Epithelial cell of esophagus (primary cell): ENCODE data around the gene KLHL41.
A peak's percentile ranks its signal among the peaks of the same experiment; 100 is the strongest.
"Not testable (repeated sequence)": the region's sequence is repeated elsewhere in the genome, so short reads cannot be mapped to it uniquely, and the experiment has no call there.

Experiments used
- DNase-seq: peaks from one replicate; pipeline ENCODE4 v3.0.0; 2010; ENCODE audit warnings: low read depth
- H3K4me3 ChIP-seq: 2 replicates; pipeline ENCODE4 v1.5.1; 2011; ENCODE audit warnings: mild to moderate bottlenecking, low read length, control low read depth
- CTCF ChIP-seq: IDR thresholded peaks from 2 replicates; pipeline ENCODE4 v1.5.1; 2011; ENCODE audit warnings: low read depth, mild to moderate bottlenecking, low read length, control low read depth, inconsistent platforms; ENCODE audit not compliant: insufficient read depth; ENCODE audit errors: missing control alignments

Gene KLHL41

DNA sequence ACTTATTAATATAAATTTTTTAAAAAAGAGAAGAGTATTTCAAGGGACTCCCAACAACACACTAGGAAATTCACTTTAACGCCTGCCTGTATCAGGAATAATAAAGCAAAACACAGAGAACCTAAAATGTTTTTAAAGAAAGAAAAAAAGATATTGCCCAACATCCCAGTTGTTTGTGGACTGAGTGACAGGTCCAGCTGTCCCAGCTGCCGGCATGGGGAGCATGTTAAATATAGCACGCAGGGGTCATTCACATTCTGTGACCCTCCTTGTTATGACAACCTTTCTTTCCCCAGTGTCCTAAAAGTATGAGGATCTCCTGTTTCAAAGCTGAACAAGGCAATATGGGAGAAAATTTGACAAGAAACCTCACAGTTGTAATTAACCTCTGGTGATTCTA is 4.4 kb downstream of the KLHL41 start:
- no peak overlapping the region for H3K4me3 ChIP-seq
- TF ChIP-seq CTCF: no peak
- no peak for DNase-seq

GRCh38 chr2:169514758-169515157 is 5.3 kb downstream of the KLHL41 start:
- not testable (repeated sequence) for H3K4me3 ChIP-seq, DNase-seq

DNA sequence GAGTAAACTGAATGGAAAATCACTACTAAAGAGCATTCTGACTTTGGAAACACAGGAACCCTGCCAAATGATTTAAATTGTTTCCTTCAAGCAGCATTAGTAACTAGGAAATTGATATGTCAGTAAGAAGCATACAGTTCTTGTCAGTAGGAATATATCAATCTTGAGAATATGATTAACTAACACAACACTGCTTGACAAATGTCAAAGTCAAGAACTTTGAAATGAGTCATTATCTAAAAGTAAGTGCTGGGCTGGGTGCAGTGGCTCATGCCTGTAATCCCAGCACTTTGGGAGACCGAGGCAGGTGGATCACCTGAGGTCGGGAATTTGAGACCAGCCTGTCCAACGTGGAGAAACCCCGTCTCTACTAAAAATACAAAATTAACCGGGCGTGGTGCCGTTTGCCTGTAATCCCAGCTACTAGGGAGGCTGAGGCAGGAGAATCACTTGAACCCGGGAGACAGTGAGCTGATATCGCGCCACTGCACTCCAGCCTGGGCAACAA is 7.0 kb downstream of the KLHL41 start:
- not testable (repeated sequence) for H3K4me3 ChIP-seq

DNA sequence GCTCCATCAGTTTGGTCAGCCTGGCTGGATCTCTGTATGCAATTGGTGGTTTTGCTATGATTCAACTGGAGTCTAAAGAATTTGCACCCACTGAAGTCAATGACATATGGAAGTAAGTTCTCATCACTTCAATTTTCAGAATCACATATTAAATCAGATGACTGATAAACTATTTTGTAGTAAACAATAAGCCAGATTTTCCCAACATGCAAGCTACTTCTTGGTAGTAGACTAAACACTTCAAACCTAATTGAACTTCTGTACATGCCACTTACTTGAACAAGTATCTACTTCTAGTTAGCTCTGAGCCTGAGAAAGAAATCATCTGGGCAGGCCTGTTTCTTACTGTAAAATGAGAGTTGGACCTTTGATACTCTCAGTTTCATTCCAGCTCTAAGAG is 11.4 kb downstream of the KLHL41 start:
- H3K4me3 ChIP-seq: no peak overlapping the region
- DNase-seq: no peak
- TF ChIP-seq CTCF: no peak

More for the DNA sequence above, 7.0 kb downstream of the KLHL41 start:
- DNase-seq: peak; percentile 14

- no peak for TF ChIP-seq CTCF
- no peak overlapping the region for H3K4me3 ChIP-seq
- no peak for DNase-seq
These were observed 14.2 kb downstream of the KLHL41 start for GRCh38 chr2:169523681-169524080.

DNA sequence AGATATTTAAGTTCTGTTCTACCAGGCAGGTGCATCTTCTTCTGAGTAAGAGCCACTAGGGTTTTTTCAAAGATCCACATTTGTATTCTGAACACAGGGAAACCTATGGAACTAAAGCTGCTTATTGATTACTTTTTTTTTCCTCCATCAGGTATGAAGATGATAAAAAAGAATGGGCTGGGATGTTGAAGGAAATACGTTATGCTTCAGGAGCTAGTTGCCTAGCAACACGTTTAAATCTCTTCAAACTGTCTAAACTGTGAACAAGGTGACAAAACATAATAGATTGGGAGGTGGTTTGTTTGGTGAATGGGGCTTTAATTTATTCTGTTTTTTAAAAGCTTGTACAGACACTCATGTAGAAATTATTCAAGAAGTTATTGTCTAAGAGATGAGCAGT is 15.9 kb downstream of the KLHL41 start:
- DNase-seq: no peak
- no peak overlapping the region for H3K4me3 ChIP-seq
- no peak for TF ChIP-seq CTCF

- peak; percentile 54 for DNase-seq
- no peak for TF ChIP-seq CTCF
These were observed 16.9 kb downstream of the KLHL41 start for GRCh38 chr2:169526451-169526850.

DNA sequence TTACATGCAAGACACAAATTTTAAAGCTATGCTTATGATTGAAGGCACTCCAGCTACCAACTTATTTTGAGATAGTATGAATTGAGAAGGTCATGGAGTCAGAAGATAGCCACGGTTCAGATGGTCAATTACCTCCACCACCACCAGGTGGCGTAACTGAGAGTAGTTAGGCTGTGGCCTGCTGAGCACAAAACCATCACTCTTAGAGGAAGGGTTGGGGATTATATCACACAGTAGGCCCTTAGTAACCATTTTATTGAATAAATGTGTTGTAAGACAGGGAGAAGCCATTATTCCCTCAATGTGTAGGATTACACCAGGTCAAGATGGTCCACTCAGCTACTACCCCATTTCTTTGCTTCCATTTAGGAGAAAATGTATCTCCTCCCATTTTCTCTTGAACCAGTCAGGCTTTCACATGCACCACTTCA is 18.8 kb downstream of the KLHL41 start:
- peak; percentile 67 for DNase-seq
- H3K4me3 ChIP-seq: no peak overlapping the region
- peak; percentile 90 for TF ChIP-seq CTCF

More at GRCh38 chr2:169526451-169526850, 16.9 kb downstream of the KLHL41 start:
- H3K4me3 ChIP-seq: no peak overlapping the region

- not testable (repeated sequence) for H3K4me3 ChIP-seq, DNase-seq
These were observed 30.0 kb downstream of the KLHL41 start for GRCh38 chr2:169539460-169539859.
